Effector memory CD8-positive, alpha-beta T cell (primary cell): ENCODE measurements around the gene F11R.
A peak's percentile ranks its signal among the peaks of the same experiment; 100 is the strongest.
"Not testable (repeated sequence)": the region's sequence is repeated elsewhere in the genome, so short reads cannot be mapped to it uniquely, and the experiment has no call there.

ENCODE experiments used
- ATAC-seq: fragments of 150-1000 bp; cut with Tn5 transposase; replicated peaks from 2 replicates; pipeline ENCODE4 v1.10.0; 2021; ENCODE audit warnings: mild to moderate bottlenecking, moderate library complexity
- DNase-seq, 3 experiments: peaks; one replicate each; pipeline ENCODE4 v3.0.0; 2021
- H3K27ac Mint-ChIP-seq, 2 donors: one replicate each; pipeline ENCODE4 v1.8.0; 2022; ENCODE audit warnings: mild to moderate bottlenecking in 2 of 2, mixed read lengths in 2 of 2, moderate library complexity in 2 of 2
- H3K27me3 Mint-ChIP-seq, 2 donors: one replicate each; pipeline ENCODE4 v1.8.0; 2022; ENCODE audit warnings: mixed read lengths in 2 of 2
- H3K36me3 Mint-ChIP-seq: one replicate; pipeline ENCODE4 v1.8.0; 2022; ENCODE audit warnings: mild to moderate bottlenecking, moderate library complexity, mixed read lengths; ENCODE audit not compliant: insufficient read depth
- H3K4me1 Mint-ChIP-seq, 2 donors: one replicate each; pipeline ENCODE4 v1.8.0; 2022; ENCODE audit warnings: low read depth in 2 of 2, mixed read lengths in 2 of 2
- H3K4me3 Mint-ChIP-seq, 2 donors: one replicate each; pipeline ENCODE4 v1.8.0; 2022; ENCODE audit warnings: mild to moderate bottlenecking in 2 of 2, mixed read lengths in 2 of 2, moderate library complexity in 2 of 2
- H3K9me3 Mint-ChIP-seq, 2 donors: one replicate each; pipeline ENCODE4 v1.8.0; 2022; ENCODE audit warnings: mixed read lengths in 2 of 2

F11R gene

DNA sequence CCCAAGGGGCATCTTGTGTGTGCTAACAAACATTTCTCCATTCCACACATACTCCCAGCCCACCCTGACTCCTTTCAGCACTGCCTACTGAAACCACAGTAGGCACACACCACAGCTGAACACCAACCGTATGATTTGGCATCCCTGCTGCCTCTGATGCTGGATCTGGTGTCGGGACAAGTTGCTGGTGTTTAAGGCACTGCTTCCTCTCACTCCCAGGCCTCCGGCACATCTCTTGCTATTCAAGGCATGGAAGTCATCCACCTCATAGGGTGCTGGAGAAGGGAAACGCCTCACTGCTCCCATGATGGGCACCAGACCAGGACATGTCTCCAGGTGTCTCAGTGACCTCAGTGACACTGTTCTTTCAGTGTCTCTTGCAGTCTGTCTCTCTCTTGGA lies 64.0 kb downstream of the F11R start:
- DNase-seq (no peak), ATAC-seq (no peak)
- peaks cover 0 to 4% of the 10 kb centered on the region in 2 donors for H3K4me1 Mint-ChIP-seq
- H3K36me3 Mint-ChIP-seq: no peaks in the 10 kb centered on the region
- no peak overlapping the region for H3K27ac Mint-ChIP-seq
- no peaks in the 10 kb centered on the region for H3K27me3 Mint-ChIP-seq
- no peak overlapping the region for H3K4me3 Mint-ChIP-seq
- no peaks in the 10 kb centered on the region for H3K9me3 Mint-ChIP-seq

DNA sequence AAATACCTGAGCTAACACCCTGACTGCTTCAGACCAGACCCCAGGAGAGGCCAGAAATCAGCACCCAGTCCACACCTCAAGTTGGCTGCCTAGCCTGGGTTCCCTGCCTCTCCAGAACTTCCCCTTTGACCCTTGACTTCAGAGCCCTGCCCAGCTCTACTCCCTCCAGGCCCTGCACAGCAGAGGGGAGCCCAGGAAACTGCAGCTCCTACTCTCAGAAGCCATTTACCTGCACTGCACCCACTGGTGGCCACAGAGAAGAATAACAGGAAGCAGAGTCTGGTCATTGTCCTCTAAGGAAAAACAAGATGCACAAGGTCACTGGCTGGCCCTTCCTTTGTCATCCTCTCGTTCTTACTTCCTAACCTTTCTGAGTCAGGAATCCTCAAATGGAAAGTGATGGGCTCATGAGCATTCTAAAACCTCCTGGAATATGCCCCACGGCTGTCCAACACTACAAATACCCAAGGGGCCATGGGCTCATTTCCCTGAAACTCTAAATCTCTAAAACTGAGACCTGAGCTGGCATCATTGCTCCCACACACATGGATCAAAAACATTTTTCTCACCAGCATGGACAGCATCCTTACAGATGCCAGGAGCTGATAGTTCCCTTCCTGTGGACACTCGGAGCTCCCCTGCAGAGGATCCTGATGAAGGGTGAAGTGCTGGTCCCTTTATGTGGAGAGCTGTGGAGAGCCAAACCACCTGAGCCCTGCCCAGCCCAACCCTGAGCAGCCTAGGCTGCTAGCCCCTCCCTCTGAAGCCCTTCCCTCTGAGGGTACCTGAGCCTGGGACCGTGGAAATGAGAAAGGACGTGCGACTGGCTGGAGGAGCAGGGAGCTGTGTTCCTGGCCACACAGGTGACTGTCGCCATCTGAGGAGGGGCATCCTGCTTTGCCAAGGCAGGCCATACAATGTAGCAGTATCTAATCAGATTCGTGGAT lies 66.5 kb downstream of the F11R start, which contains the start of gene ITLN2:
Gene ITLN2, minus strand, starts transcription at position 652 of the 947 bp plus-strand sequence. Its CDS starts 68 bp downstream, at position 584.
- ATAC-seq (peak; percentile 70), DNase-seq (peak; percentile 22 to 38 (median 25))
- H3K4me1 Mint-ChIP-seq: peaks cover 8 to 13% of the 10 kb centered on the region in 2 donors
- H3K9me3 Mint-ChIP-seq: no peaks in the 10 kb centered on the region
- H3K4me3 Mint-ChIP-seq: no peak within 1 kb of the TSS
- no peaks in the 10 kb centered on the region for H3K36me3 Mint-ChIP-seq
- H3K27ac Mint-ChIP-seq: peak within 1 kb of the TSS in 1 of 2 donors; percentile 51
- H3K27me3 Mint-ChIP-seq: no peaks in the 10 kb centered on the region

DNA sequence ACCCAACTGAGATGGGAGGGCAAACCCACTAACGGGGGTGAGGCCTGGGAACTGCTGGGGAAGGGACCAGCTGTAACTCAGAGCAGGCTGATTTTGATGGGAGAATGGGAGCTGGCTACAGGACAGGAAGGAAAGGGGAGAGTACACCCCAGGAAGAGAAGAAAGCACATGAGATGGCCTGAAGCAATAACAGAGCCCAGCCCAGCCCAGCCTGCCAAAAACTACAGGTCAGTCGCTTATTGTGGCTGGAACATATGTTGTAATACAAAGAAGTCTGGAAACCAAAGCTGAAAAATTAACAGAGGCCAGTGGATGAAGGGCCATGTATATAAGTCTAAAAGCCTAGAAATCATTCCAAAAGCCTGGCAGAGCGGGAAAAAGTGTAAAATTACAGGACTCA lies 67.9 kb downstream of the F11R start:
- Mint-ChIP-seq H3K27ac (no peak overlapping the region), H3K36me3 (peaks cover 3% of the 10 kb centered on the region), H3K9me3 (no peaks in the 10 kb centered on the region), H3K4me3 (no peak overlapping the region), H3K27me3 (no peaks in the 10 kb centered on the region), H3K4me1 (peaks cover 17% of the 10 kb centered on the region in 2 donors)
- no peak for DNase-seq
- ATAC-seq: no peak

DNA sequence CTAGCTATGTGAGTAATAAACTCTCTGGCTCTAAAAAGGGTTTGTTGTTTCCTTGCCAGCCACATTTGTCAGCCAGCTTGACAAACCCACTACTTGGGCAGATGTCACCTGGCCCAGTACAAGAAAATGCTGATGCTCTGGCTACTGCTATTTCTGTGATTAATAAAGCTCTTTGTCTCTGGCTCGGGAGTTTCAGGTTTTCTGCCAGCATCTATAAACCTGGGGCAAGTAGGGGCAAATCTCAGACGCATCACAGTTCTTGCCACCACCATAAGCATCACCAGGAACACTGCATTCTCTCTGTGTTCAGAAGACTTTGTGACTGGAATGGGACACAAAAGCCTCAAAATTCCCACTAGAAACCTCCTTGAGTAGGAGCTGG lies 68.8 kb downstream of the F11R start:
- no peak for DNase-seq
- Mint-ChIP-seq H3K27ac (no peak overlapping the region), H3K9me3 (no peaks in the 10 kb centered on the region), H3K4me3 (no peak overlapping the region), H3K36me3 (peaks cover 3% of the 10 kb centered on the region), H3K27me3 (no peaks in the 10 kb centered on the region), H3K4me1 (peaks cover 17 to 21% of the 10 kb centered on the region in 2 donors)
- ATAC-seq: no peak

DNA sequence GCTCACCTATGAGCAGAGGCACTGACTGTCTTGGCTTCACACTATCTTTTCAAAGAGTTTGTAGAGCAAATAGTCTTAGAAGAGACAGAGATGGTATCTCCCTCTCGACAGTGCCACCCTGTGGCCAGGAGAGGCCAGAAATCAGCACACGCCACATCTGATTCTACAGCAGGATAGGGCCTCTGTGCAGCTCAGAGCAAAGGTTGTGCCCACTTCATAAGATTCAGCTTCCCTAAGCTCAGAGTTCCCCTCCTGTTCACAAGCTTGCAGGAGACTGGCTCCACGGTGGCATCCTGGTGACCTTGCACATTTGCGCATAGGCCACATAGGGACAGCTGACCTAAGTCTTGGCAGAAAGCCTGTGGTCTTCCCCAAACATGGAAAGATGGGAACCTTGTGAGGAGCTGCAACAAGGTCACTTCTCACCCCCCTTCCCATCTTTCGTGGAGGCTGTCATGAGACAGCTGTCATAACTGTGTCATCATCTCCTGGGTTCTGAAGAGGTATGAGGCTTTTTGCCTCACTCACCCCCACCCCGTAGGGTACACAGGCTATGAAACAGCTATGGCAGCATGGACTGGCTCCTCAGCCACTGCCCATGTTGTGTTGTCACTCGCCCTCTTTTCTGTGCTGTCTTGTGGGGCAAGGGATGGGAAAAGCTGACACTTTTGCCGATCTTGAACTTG lies 69.4 kb downstream of the F11R start:
- Mint-ChIP-seq H3K4me1 (peaks cover 19 to 21% of the 10 kb centered on the region in 2 donors), H3K9me3 (no peaks in the 10 kb centered on the region), H3K36me3 (peaks cover 3% of the 10 kb centered on the region), H3K27me3 (no peaks in the 10 kb centered on the region), H3K4me3 (no peak overlapping the region), H3K27ac (no peak overlapping the region)
- peak; percentile 66 to 70 (median 67) for DNase-seq
- ATAC-seq: peak; percentile 89

DNA sequence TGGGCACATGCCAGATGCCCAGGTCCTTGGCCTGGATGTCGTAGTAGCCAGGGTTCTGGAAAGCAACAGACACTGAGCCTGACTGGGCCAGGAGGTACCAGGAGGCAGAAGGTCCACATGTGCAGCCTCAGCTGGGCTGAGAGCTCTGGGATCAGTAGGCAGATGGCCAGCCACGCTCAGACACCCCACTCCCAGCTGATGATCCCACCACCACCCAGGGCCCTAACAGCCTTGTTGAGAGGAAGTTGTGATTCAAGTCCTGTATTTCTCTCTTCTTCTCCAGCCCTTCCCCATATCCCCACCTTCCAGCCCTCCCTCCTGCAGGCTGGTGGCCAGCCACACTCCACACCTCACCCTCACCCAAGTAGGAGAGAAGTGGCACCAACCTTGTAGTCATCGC lies 70.3 kb downstream of the F11R start:
- H3K27ac Mint-ChIP-seq: peak overlapping the region in 1 of 2 donors; percentile 62
- H3K27me3 Mint-ChIP-seq: no peaks in the 10 kb centered on the region
- DNase-seq (no peak), ATAC-seq (no peak)
- peaks cover 3% of the 10 kb centered on the region for H3K36me3 Mint-ChIP-seq
- H3K4me3 Mint-ChIP-seq: no peak overlapping the region
- no peaks in the 10 kb centered on the region for H3K9me3 Mint-ChIP-seq
- H3K4me1 Mint-ChIP-seq: peaks cover 19 to 21% of the 10 kb centered on the region in 2 donors

DNA sequence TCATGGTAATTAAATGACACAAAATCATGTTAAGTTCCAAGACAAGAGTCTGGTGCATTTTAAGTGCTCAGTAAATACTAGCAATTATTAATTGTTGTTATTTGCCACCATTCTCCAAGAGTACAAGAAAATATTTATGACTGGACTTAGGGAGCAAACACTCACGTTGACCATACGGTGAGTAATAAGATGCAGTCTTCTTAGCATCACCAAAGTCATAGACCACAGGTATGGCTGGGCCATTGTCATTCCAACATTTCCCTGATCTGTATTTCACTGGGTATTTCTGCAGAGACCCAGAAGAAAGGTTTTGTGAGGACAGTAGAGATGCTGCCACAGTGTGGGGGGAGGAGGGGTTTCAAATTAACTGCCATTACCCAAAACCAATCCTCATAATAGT lies 71.1 kb downstream of the F11R start:
- Mint-ChIP-seq H3K9me3 (no peaks in the 10 kb centered on the region), H3K4me3 (no peak overlapping the region), H3K4me1 (peaks cover 19 to 21% of the 10 kb centered on the region in 2 donors), H3K36me3 (peaks cover 3% of the 10 kb centered on the region), H3K27ac (no peak overlapping the region), H3K27me3 (peaks cover 0 to 3% of the 10 kb centered on the region in 2 donors)
- no peak for ATAC-seq
- DNase-seq: no peak

DNA sequence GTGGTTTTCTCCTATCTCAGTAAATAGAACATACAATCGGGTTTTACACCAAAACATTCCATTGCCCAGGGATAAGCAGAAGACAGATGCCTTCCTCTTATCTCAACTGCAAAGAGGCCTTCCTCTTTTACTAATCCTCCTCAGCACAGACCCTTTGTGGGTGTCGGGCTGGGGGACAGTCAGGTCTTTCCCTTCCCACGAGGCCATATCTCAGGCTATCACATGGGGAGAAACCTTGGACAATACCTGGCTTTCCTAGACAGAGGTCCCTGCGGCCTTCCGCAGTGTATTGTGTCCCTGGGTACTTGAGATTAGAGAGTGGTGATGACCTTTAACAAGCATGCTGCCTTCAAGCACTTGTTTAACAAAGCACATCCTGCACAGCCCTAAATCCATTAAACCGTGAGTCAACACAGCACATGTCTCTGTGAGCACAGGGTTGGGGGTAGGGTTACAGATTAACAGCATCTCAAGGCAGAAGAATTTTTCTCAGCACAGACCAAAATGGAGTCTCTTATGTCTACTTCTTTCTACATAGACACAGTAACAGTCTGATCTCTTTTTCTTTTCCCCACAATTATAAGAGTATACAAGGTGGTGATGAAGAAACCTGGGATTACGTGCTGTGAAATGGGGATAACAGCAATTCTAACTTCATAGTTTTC lies 71.6 kb downstream of the F11R start:
- H3K4me3 Mint-ChIP-seq, ATAC-seq, H3K27ac Mint-ChIP-seq, DNase-seq, H3K36me3 Mint-ChIP-seq, H3K27me3 Mint-ChIP-seq, H3K9me3 Mint-ChIP-seq: not testable (repeated sequence)
- H3K4me1 Mint-ChIP-seq: peaks cover 19 to 21% of the 10 kb centered on the region in 2 donors

DNA sequence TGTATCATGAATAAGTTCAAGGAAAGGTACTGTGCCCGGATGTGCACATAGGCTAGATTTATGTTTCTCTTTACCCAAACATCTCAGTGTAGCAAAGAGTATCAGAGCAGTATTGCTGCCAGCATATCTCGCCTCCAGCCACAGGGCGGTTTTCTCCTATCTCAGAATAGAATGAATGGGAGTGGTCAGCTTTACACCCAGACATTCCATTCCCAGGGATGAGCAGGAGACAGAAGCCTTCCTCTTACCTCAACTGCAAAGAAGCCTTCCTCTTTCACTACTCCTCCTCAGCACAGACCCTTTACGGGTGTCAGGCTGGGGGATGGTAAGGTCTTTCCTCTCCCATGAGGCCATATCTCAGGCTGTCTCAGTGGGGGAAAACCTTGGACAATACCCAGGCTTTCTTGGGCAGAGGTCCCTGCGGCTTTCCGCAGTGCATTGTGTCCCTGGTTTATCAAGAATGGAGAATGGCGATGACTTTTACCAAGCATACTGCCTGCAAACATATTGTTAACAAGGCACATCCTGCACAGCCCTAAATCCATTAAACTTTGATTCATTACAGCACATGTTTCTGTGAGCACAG lies 73.7 kb downstream of the F11R start:
- Mint-ChIP-seq H3K4me1 (peaks cover 14 to 21% of the 10 kb centered on the region in 2 donors), H3K27ac (peak overlapping the region; percentile 39 to 59)
- not testable (repeated sequence) for H3K4me3 Mint-ChIP-seq, DNase-seq, H3K36me3 Mint-ChIP-seq, H3K27me3 Mint-ChIP-seq, H3K9me3 Mint-ChIP-seq, ATAC-seq

DNA sequence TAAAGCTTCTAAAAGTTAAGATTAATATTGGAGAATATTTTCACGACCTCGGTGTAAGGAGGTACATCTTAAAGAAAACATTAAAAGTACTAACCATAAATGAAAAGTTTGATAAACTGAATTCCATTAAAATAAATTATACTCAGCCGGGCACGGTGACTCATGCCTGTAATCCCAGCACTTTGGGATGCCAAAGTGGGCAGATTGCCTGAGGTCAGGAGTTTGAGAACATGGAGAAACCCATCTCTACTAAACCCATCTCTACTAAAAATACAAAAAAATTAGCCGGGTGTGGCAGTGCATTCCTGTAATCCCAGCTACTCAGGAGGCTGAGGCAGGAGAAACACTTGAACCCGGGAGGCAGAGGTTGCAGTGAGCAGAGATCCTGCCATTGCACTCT lies 75.1 kb downstream of the F11R start:
- not testable (repeated sequence) for H3K27me3 Mint-ChIP-seq, H3K9me3 Mint-ChIP-seq, H3K4me3 Mint-ChIP-seq, H3K27ac Mint-ChIP-seq, H3K36me3 Mint-ChIP-seq, ATAC-seq, DNase-seq
- H3K4me1 Mint-ChIP-seq: peaks cover 8 to 15% of the 10 kb centered on the region in 2 donors
